ENCODE data around the gene RPL39L. TPM values are rescaled to one million over a fixed set of nuclear protein-coding genes. Genes with fewer than 3 reads are reported as not detected.
A peak's percentile ranks its signal among the peaks of the same experiment; 100 is the strongest.
"Not testable (repeated sequence)": the region's sequence is repeated elsewhere in the genome, so short reads cannot be mapped to it uniquely, and the experiment has no call there.

The RPL39L gene
- total and polyA plus RNA-seq, 9 donors, result 8.5 to 15.7 (median 12.3) TPM

GRCh38 chr3:187172929-187173328 lies 33.6 kb upstream of the RPL39L start:
- Histone ChIP-seq H3K36me3 (ENCODE audit: control insufficient read depth, insufficient read depth, low read length) (no peaks in the 10 kb centered on the region), H3K9me3 (replicated peaks; ENCODE audit: control insufficient read depth, low read depth, low read length) (no peaks in the 10 kb centered on the region), H3K4me1 (ENCODE audit: control insufficient read depth, insufficient read depth, low read length) (no peaks in the 10 kb centered on the region), H3K27ac (ENCODE audit: low read length) (no peak overlapping the region), H3K4me3 (ENCODE audit: low read length) (no peak overlapping the region), H3K27me3 (ENCODE audit: control insufficient read depth, insufficient read depth, low read length) (no peaks in the 10 kb centered on the region)
- DNase-seq, result no peak
- WGBS (ENCODE audit: insufficient coverage), result 79% methylated on average over 1 of the region's 2 CpGs

DNA sequence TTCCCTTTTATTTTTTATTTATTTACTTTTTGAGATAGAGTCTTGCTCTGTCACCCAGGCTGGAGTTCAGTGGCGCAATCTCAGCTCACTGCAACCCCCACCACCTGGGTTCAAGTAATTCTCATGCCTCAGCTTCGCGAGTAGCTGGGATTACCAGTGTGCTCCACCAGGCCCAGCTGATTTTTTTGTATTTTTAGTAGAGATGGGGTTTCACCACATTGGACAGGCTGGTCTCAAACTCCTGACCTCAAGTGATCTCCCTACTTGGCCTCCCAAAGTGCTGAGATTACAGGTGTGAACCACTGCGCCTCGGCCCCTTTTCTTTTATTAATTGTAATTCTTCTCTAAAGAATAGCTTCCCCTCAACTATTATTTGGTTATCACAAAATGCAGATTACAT lies 31.6 kb upstream of the RPL39L start:
- not testable (repeated sequence) for H3K27ac ChIP-seq (ENCODE audit: low read length); H3K36me3 ChIP-seq (ENCODE audit: control insufficient read depth, insufficient read depth, low read length); H3K9me3 ChIP-seq (replicated peaks; ENCODE audit: control insufficient read depth, low read depth, low read length); H3K27me3 ChIP-seq (ENCODE audit: control insufficient read depth, insufficient read depth, low read length); DNase-seq; H3K4me3 ChIP-seq (ENCODE audit: low read length); H3K4me1 ChIP-seq (ENCODE audit: control insufficient read depth, insufficient read depth, low read length)
- WGBS (ENCODE audit: insufficient coverage), result no CpG with 5 or more reads among the region's 5 CpGs

DNA sequence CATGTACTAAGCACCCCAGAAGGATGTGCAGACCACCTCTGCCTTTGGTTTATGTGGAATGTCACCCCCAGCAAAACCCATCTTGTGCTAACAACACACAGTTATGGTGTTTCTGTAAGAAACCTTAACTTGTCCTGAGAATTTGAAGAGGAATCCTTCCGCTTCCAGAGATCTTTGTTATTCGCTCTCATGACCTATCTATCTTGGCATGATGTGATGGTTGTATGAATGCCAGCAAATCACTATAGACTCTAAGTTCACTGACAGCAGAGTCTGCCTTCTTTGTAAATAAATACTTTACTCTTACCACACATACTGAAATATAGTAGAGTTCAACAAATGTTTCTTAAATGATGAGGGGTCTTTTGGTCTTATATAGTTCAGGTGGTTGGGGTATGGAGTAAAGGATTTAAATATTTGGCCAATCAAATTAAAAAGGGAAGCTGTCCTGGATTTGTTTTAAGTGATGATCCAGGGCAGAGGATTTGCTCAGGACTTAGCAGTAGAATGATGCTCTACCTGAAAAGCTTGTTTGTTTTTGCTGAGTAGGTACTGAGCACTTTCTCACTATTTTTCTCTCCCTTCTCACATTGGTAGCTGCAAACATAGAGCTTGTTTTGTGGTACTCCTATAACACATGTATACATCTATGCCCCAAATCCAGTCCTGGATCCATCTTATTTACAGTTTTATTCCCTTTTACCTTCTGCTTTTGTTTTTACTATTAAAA lies 30.1 kb upstream of the RPL39L start:
- no CpG with 5 or more reads among the region's 2 CpGs for WGBS (ENCODE audit: insufficient coverage)
- no peaks in the 10 kb centered on the region for H3K27me3 ChIP-seq (ENCODE audit: control insufficient read depth, insufficient read depth, low read length)
- DNase-seq, result no peak
- H3K36me3 ChIP-seq (ENCODE audit: control insufficient read depth, insufficient read depth, low read length), result no peaks in the 10 kb centered on the region
- no peak overlapping the region for H3K4me3 ChIP-seq (ENCODE audit: low read length)
- no peaks in the 10 kb centered on the region for H3K9me3 ChIP-seq (replicated peaks; ENCODE audit: control insufficient read depth, low read depth, low read length)
- no peaks in the 10 kb centered on the region for H3K4me1 ChIP-seq (ENCODE audit: control insufficient read depth, insufficient read depth, low read length)
- H3K27ac ChIP-seq (ENCODE audit: low read length), result no peak overlapping the region

DNA sequence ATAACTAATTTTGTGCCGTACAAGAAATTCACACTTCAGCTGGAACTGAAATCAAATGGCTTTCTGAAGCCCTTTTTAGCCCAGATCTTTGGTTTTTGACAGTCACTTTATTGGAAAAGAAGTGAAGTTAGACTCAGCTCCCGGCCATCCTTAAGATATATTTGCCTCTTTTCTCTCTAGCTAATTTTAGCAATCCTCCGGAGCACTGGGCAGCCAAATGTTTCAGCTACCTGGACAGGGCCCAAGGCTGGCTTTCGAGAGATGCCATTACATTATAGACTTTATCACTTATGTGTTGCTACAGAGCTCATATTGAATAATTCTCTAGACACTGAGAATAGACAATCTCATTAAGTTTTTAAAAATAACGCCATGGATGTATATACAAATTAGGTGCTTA lies 28.5 kb upstream of the RPL39L start:
- no peak for DNase-seq
- no peak overlapping the region for H3K4me3 ChIP-seq (ENCODE audit: low read length)
- H3K27me3 ChIP-seq (ENCODE audit: control insufficient read depth, insufficient read depth, low read length), result no peaks in the 10 kb centered on the region
- no peaks in the 10 kb centered on the region for H3K4me1 ChIP-seq (ENCODE audit: control insufficient read depth, insufficient read depth, low read length)
- no CpG with 5 or more reads among the region's 5 CpGs for WGBS (ENCODE audit: insufficient coverage)
- no peaks in the 10 kb centered on the region for H3K9me3 ChIP-seq (replicated peaks; ENCODE audit: control insufficient read depth, low read depth, low read length)
- H3K27ac ChIP-seq (ENCODE audit: low read length), result no peak overlapping the region
- no peaks in the 10 kb centered on the region for H3K36me3 ChIP-seq (ENCODE audit: control insufficient read depth, insufficient read depth, low read length)

DNA sequence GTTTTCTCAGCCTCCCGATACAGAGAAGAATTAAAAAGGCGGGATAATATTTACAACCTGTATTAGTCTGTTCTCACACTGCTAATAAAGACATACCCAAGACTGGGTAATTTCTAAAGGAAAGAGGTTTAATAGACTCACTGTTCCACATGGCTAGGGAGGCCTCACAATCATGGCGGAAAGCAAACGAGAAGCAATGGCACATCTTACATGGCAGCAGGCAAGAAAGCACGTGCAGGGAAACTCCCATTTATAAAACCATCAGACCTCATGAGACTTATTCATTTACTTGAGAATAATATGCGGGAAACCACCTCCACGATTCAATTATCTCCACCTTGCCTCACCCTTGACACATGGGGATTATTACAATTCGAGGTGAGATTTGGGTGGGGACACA lies 27.5 kb upstream of the RPL39L start:
- DNase-seq, result no peak
- H3K4me3 ChIP-seq (ENCODE audit: low read length), result no peak overlapping the region
- no peaks in the 10 kb centered on the region for H3K27me3 ChIP-seq (ENCODE audit: control insufficient read depth, insufficient read depth, low read length)
- H3K4me1 ChIP-seq (ENCODE audit: control insufficient read depth, insufficient read depth, low read length), result no peaks in the 10 kb centered on the region
- no CpG with 5 or more reads among the region's 8 CpGs for WGBS (ENCODE audit: insufficient coverage)
- no peaks in the 10 kb centered on the region for H3K36me3 ChIP-seq (ENCODE audit: control insufficient read depth, insufficient read depth, low read length)
- no peaks in the 10 kb centered on the region for H3K9me3 ChIP-seq (replicated peaks; ENCODE audit: control insufficient read depth, low read depth, low read length)
- H3K27ac ChIP-seq (ENCODE audit: low read length), result no peak overlapping the region

- Histone ChIP-seq H3K9me3 (replicated peaks; ENCODE audit: control insufficient read depth, low read depth, low read length) (no peaks in the 10 kb centered on the region), H3K27ac (ENCODE audit: low read length) (no peak overlapping the region), H3K36me3 (ENCODE audit: control insufficient read depth, insufficient read depth, low read length) (no peaks in the 10 kb centered on the region), H3K4me1 (ENCODE audit: control insufficient read depth, insufficient read depth, low read length) (no peaks in the 10 kb centered on the region), H3K4me3 (ENCODE audit: low read length) (no peak overlapping the region), H3K27me3 (ENCODE audit: control insufficient read depth, insufficient read depth, low read length) (no peaks in the 10 kb centered on the region)
- no CpG with 5 or more reads among the region's 3 CpGs for WGBS (ENCODE audit: insufficient coverage)
- peak; percentile 74 for DNase-seq
Observed at GRCh38 chr3:187165144-187165543, 25.8 kb upstream of the RPL39L start.

GRCh38 chr3:187162265-187162953 lies 23.1 kb upstream of the RPL39L start:
- no peaks in the 10 kb centered on the region for H3K36me3 ChIP-seq (ENCODE audit: control insufficient read depth, insufficient read depth, low read length)
- 64% methylated on average over 4 of the region's 6 CpGs for WGBS (ENCODE audit: insufficient coverage)
- no peaks in the 10 kb centered on the region for H3K4me1 ChIP-seq (ENCODE audit: control insufficient read depth, insufficient read depth, low read length)
- H3K27ac ChIP-seq (ENCODE audit: low read length), result no peak overlapping the region
- DNase-seq, result no peak
- peaks cover 8% of the 10 kb centered on the region for H3K9me3 ChIP-seq (replicated peaks; ENCODE audit: control insufficient read depth, low read depth, low read length)
- H3K27me3 ChIP-seq (ENCODE audit: control insufficient read depth, insufficient read depth, low read length), result no peaks in the 10 kb centered on the region
- H3K4me3 ChIP-seq (ENCODE audit: low read length), result no peak overlapping the region

- H3K4me1 ChIP-seq (ENCODE audit: control insufficient read depth, insufficient read depth, low read length), result no peaks in the 10 kb centered on the region
- H3K4me3 ChIP-seq (ENCODE audit: low read length), result no peak overlapping the region
- H3K36me3 ChIP-seq (ENCODE audit: control insufficient read depth, insufficient read depth, low read length), result no peaks in the 10 kb centered on the region
- H3K27me3 ChIP-seq (ENCODE audit: control insufficient read depth, insufficient read depth, low read length), result no peaks in the 10 kb centered on the region
- no peak for DNase-seq
- H3K27ac ChIP-seq (ENCODE audit: low read length), result no peak overlapping the region
- H3K9me3 ChIP-seq (replicated peaks; ENCODE audit: control insufficient read depth, low read depth, low read length), result peaks cover 8% of the 10 kb centered on the region
Observed at GRCh38 chr3:187161556-187161955, 22.3 kb upstream of the RPL39L start.

GRCh38 chr3:187150599-187150998 lies 11.3 kb upstream of the RPL39L start:
- Histone ChIP-seq H3K27me3 (ENCODE audit: control insufficient read depth, insufficient read depth, low read length) (peaks cover 2% of the 10 kb centered on the region), H3K9me3 (replicated peaks; ENCODE audit: control insufficient read depth, low read depth, low read length) (no peaks in the 10 kb centered on the region), H3K36me3 (ENCODE audit: control insufficient read depth, insufficient read depth, low read length) (no peaks in the 10 kb centered on the region), H3K4me1 (ENCODE audit: control insufficient read depth, insufficient read depth, low read length) (no peaks in the 10 kb centered on the region), H3K27ac (ENCODE audit: low read length) (no peak overlapping the region), H3K4me3 (ENCODE audit: low read length) (no peak overlapping the region)
- DNase-seq, result no peak
- WGBS (ENCODE audit: insufficient coverage), result 85% methylated on average over 2 of the region's 2 CpGs

GRCh38 chr3:187150186-187150585 lies 10.9 kb upstream of the RPL39L start:
- 90% methylated on average over 7 of the region's 7 CpGs for WGBS (ENCODE audit: insufficient coverage)
- Histone ChIP-seq H3K36me3 (ENCODE audit: control insufficient read depth, insufficient read depth, low read length) (no peaks in the 10 kb centered on the region), H3K27ac (ENCODE audit: low read length) (no peak overlapping the region), H3K4me1 (ENCODE audit: control insufficient read depth, insufficient read depth, low read length) (no peaks in the 10 kb centered on the region), H3K9me3 (replicated peaks; ENCODE audit: control insufficient read depth, low read depth, low read length) (peaks cover under 1% of the 10 kb centered on the region), H3K4me3 (ENCODE audit: low read length) (no peak overlapping the region), H3K27me3 (ENCODE audit: control insufficient read depth, insufficient read depth, low read length) (peaks cover 3% of the 10 kb centered on the region)
- no peak for DNase-seq

Data from muscle of leg (tissue), 11 donors.